ENCODE measurements around the gene NDC1.
"Not testable (repeated sequence)": the region's sequence is repeated elsewhere in the genome, so short reads cannot be mapped to it uniquely, and the experiment has no call there.

Gene NDC1, protein sequence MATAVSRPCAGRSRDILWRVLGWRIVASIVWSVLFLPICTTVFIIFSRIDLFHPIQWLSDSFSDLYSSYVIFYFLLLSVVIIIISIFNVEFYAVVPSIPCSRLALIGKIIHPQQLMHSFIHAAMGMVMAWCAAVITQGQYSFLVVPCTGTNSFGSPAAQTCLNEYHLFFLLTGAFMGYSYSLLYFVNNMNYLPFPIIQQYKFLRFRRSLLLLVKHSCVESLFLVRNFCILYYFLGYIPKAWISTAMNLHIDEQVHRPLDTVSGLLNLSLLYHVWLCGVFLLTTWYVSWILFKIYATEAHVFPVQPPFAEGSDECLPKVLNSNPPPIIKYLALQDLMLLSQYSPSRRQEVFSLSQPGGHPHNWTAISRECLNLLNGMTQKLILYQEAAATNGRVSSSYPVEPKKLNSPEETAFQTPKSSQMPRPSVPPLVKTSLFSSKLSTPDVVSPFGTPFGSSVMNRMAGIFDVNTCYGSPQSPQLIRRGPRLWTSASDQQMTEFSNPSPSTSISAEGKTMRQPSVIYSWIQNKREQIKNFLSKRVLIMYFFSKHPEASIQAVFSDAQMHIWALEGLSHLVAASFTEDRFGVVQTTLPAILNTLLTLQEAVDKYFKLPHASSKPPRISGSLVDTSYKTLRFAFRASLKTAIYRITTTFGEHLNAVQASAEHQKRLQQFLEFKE

GRCh38 chr1:53837924-53838653 lies at the start of gene NDC1:
TSS of gene NDC1 (minus strand) at chr1:53838296. CDS start at chr1:53838261, 35 bp downstream.
- DNase-seq (ENCODE audit: low read depth in 1 of 2, low spot score in 1 of 2): peak; percentile 80 to 84

DNA sequence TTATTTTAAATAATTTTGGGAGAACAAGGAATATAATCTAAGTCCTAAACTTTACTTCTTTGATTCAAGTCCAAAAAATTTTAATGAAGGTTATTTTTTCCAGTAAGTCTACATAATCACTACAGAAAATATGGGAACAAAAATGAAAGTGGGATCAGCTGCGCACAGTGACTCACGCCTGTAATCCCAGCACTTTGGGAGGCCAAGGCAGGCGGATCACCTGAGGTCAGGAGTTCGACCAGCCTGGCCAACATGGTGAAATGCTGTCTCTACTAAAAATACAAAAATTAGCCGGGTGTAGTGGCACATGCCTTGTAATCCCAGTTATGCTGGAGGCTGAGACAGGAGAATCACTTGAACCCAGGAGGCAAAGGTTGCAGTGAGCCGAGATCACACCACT lies 45.5 kb upstream of the NDC1 start:
- not testable (repeated sequence) for DNase-seq (ENCODE audit: low read depth in 1 of 2, low spot score in 1 of 2)

DNA sequence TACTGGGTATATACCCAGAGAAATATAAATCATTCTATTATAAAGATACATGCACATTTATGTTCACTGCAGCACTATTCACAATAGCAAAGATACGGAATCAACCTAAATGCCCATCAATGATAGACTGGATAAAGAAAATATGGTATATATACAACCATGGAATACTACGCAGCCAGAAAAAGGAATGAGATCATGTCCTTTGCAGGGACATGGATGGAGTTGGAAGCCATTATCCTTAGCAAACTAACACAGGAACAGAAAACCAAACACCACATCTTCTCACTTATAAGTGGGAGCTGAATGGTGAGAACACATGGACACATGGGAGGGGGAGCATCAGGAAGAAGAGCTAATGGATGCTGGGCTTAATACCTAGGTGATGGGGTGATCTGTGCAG lies 43.8 kb upstream of the NDC1 start:
- DNase-seq (ENCODE audit: low read depth in 1 of 2, low spot score in 1 of 2): not testable (repeated sequence)

DNA sequence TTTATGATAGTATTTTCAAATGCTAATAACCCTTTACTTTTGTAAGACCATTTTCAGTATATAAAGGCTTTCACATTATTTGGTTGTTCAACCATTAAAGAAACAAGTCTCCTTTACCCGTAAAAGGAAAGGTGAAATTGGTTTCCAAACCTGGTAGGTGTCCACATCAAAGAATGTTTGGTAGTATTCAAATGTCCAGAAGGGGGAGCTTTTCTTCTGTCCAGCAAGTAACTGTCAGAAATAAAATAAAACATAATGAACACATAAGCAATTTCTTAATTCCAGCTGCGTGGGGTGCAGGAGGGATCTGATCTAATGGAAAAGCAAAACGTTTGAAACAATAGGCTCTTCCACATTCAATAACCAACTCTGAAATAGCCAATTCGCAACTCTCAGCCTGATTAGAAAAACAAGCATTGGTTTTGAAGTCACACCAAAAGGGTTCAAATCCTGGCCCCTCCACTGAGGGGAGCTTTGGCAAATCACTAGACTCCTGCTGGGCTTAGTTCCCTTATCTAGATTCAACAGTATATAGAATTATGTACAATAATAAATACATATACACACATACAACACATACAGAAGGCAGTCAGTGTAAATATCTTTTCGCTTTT lies 40.5 kb upstream of the NDC1 start:
- no peak for DNase-seq (ENCODE audit: low read depth in 1 of 2, low spot score in 1 of 2)

DNA sequence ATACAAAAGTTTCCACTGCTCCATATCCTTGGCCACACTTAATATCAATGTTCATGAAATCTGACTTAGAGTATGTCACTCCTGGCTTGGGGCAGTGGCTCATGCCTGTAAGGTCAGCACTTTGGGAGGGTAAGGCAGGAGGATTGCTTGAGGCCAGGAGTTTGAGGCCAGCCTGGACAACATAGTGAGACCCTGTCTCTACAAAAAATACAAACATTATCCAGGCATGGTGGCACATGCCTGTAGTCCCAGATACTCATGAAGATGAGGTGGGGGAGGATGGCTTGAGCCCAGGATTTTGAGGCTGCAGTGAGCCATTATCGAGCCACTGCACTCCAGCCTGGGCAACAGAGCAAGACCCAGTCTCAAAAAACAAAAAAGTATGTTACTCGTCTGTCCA lies 37.1 kb upstream of the NDC1 start:
- DNase-seq (ENCODE audit: low read depth in 1 of 2, low spot score in 1 of 2): not testable (repeated sequence)

- no peak for DNase-seq (ENCODE audit: low read depth in 1 of 2, low spot score in 1 of 2)
Observed at GRCh38 chr1:53871773-53872484, 33.8 kb upstream of the NDC1 start.

DNA sequence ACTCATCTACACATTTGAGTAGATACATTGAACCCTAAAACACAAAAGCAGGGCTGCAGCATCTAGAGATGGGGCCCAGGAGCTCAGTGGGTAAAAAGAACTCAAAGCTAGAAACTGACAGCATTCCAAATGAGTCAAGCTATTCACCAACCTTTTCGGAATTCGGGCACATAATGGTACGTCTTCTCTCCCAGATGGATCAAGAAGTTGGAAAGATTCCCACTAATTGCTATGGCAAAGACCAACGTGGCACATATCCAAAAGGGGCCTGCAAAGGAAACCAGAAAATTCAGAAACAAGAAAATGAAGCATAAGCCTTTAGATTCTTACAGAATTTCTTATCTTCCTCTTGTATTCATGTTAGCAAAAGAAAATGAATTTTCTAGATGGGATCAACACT lies 33.1 kb upstream of the NDC1 start:
- DNase-seq (ENCODE audit: low read depth in 1 of 2, low spot score in 1 of 2): no peak

DNA sequence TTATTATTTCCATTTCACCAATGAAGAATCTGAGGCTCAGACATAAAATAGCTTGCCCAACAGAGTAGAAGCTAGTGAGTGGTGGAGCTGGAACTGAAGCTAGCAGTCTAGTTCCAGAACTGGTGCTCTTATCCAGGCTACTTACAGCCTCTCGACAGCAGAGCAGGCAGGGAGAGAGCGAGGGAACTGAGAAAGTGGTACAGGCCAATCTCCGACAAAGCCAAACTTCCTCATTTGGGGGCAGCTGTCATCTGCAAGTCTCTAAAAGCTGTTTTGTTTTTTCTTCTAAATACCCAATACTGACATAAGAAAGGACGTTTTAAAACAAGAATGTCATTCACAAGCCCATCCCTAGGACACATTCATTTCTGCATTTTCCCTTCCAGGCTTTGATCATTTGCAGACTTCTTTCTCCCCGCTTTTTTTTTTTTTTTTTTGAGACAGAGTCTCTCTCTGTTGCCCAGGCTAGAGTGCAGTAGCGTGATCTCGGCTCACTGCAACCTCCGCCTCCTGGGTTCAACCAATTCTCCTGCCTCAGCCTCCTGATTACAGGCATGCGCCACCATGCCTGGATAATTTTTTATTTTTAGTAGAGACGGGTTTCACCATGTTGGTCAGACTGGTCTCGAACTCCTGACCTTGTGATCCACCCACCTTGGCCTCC lies 31.5 kb upstream of the NDC1 start:
- no peak for DNase-seq (ENCODE audit: low read depth in 1 of 2, low spot score in 1 of 2)

GRCh38 chr1:53868565-53868964 lies 30.5 kb upstream of the NDC1 start:
- no peak for DNase-seq (ENCODE audit: low read depth in 1 of 2, low spot score in 1 of 2)

- DNase-seq (ENCODE audit: low read depth in 1 of 2, low spot score in 1 of 2): no peak
Observed at GRCh38 chr1:53862507-53862906, 24.4 kb upstream of the NDC1 start.

DNA sequence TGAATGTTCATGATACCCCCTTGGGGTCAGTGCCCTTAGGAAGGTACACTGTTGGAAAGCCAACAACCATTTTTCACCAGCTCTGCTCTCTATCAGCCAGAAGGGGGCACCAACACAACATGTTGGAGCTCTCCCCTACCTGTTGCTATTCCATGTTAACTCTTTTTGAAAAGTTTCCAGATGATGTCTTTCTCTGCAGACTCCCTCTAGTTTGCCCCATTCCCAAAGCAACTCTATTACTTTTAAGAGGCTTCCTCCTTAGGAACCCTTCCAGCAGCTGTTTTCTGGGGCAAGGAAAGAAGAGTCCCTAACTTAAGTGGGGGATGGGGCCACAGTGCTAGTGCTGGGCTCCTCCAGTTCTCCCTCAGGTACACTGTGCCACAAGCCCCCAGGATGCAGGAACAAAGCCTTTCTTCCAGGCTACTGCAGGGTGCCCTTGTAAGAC lies 22.9 kb upstream of the NDC1 start:
- DNase-seq (ENCODE audit: low read depth in 1 of 2, low spot score in 1 of 2): peak in 1 of 2 donors; percentile 46

- DNase-seq (ENCODE audit: low read depth in 1 of 2, low spot score in 1 of 2): no peak
Observed at GRCh38 chr1:53851571-53852285, 13.6 kb upstream of the NDC1 start.

DNA sequence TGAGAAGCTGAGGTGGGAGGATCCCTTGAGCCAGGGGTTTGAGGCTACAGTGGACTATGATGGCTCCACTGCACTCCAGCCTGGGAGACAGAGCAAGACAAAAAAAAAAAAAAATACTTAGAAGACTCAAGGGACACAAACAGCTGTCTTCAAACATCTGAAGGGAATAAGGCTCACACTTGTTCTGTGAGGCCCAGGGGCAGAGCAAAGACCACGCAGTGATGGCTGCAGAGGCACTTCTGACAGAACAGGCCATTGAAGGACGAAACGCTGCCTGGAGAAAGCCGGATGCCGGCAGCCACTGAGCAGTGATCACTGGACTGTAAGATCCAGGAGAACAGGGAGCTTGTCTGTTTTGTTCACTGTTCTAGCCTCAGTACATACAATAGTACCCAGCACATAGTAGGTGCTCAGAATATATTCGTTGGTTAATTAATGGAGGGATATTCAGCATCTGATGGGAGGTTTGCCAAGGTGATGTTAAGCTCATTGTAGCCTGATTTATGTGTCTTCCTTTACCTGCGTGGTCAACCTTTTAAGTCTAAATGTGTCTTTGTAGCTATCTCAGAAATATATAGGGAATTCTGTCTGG lies 12.1 kb upstream of the NDC1 start:
- DNase-seq (ENCODE audit: low read depth in 1 of 2, low spot score in 1 of 2): no peak

GRCh38 chr1:53847980-53848379 lies 9.9 kb upstream of the NDC1 start:
- DNase-seq (ENCODE audit: low read depth in 1 of 2, low spot score in 1 of 2): no peak

- no peak for DNase-seq (ENCODE audit: low read depth in 1 of 2, low spot score in 1 of 2)
Observed at GRCh38 chr1:53842347-53842746, 4.3 kb upstream of the NDC1 start.

- no peak for DNase-seq (ENCODE audit: low read depth in 1 of 2, low spot score in 1 of 2)
Observed at GRCh38 chr1:53838654-53838974, 518 bp upstream of the NDC1 start.

- DNase-seq (ENCODE audit: low read depth in 1 of 2, low spot score in 1 of 2): no peak
Observed at GRCh38 chr1:53837646-53837923, 511 bp downstream of the NDC1 start.

GRCh38 chr1:53835491-53835890 lies 2.6 kb downstream of the NDC1 start:
- no peak for DNase-seq (ENCODE audit: low read depth in 1 of 2, low spot score in 1 of 2)

DNA sequence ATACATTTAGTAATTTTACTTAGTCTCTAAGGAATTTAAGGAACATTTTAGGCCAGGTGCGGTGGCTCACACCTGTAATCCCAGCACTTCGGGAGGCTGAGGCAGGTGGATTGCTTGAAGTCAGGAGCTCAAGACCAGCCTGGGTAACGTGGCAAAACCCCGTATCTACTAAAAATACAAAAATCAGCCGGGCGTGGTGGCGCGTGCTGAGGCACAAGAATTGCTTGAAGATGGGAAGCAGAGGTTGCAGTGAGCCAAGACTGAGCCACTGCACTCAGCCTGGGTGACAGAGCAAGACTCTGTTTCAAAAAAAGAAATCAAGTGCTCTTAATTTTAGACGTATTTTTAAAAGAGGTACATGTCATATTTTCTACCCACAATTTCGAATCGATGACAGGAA lies 3.3 kb downstream of the NDC1 start:
- DNase-seq (ENCODE audit: low read depth in 1 of 2, low spot score in 1 of 2): no peak

- no peak for DNase-seq (ENCODE audit: low read depth in 1 of 2, low spot score in 1 of 2)
Observed at GRCh38 chr1:53833393-53833792, 4.7 kb downstream of the NDC1 start.
